GM18517 (cell line): ENCODE results near the gene NFKB2.
A peak's percentile ranks its signal among the peaks of the same experiment; 100 is the strongest.

Experiments
- ATAC-seq: cut with Tn5 transposase; IDR thresholded peaks from one replicate; pipeline ENCODE4 v1.9.1; 2021; ENCODE audit warnings: mild to moderate bottlenecking, moderate library complexity; ENCODE audit not compliant: unreplicated experiment

Gene NFKB2

DNA sequence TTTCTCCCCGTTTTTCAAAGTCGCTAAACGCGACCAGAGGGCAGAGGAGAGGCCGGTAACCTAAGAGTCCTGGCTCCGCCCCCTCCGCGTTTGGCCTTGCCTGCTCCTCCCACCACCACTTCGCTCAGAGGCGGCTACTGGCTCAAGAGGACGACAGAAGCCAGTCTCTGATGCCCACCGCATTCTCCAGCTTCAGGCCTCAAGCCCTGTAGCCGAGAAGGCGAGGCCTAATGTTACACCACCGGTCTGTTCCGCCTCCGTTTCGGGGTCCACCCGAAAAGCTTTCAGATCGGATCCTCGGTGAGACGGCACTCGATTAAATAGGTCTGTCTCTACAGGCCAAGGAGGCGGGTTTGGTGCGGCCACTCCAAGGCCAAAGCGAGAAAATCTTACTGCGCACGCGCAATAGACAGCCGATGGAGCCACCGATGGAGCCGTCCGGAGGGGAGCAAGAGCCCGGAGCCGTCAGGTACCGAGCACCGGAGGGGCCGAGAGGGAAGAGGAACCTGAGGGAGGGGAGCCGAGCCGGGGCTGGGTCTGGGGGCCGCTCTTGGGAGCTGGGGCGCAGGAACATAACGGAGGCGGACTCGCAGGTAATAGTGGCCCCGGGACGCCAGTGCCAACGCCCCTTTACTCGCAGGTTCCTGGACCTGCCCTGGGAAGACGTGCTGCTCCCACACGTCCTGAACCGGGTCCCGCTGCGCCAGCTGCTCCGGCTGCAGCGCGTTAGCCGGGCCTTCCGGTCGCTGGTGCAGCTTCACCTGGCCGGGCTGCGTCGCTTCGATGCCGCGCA is 25.4 kb downstream of the NFKB2 start, which contains the start of gene FBXL15:
FBXL15 (plus strand) TSS at position 123 of the 793 bp plus-strand sequence; CDS start at position 417, 294 bp downstream.
- ATAC-seq: peak; percentile 67

DNA sequence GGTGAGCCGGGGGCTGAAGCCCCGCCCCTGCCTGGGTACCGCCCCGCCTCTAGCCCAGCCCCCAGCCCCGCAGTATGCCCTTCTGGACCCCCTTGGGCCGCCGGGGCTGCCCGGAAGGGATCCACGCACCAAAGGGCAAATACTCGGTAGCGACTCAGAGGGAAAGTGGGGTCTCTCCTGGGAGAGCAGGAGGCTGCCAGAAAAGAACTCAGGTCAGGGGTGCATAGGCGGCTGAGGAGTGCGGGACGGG is 25.9 kb downstream of the NFKB2 start:
- ATAC-seq: no peak

- peak; percentile 1 for ATAC-seq
These were observed 26.4 kb downstream of the NFKB2 start for GRCh38 chr10:102421757-102422512.

DNA sequence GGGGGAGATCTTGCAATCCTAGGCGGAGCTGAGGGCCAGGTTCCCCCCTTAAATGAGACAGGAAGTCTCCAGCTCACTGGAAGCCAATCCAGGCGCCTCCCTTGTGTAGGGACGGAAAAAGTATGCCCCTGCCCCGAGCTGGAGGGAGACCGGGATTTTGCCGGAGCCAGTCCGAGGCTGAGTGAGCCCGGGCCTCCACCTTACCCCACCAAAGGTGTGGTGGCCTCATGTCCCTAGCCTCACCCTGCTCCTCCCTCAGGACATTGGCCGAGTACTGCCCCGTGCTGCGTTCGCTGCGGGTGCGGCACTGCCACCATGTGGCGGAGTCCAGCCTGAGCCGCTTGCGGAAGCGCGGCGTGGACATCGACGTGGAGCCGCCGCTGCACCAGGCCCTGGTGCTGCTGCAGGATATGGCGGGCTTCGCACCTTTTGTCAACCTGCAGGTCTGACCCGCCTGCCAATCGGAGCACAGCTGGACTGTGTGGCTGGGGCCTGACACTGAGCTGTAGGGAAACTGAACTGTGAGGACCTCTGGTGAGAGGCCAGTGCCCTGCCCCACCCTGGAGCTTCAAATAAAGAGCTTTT is 27.1 kb downstream of the NFKB2 start:
- ATAC-seq: no peak

GRCh38 chr10:102423372-102423968 is 28.0 kb downstream of the NFKB2 start:
- no peak for ATAC-seq

- ATAC-seq: no peak
These were observed 28.6 kb downstream of the NFKB2 start for GRCh38 chr10:102424145-102424544.

DNA sequence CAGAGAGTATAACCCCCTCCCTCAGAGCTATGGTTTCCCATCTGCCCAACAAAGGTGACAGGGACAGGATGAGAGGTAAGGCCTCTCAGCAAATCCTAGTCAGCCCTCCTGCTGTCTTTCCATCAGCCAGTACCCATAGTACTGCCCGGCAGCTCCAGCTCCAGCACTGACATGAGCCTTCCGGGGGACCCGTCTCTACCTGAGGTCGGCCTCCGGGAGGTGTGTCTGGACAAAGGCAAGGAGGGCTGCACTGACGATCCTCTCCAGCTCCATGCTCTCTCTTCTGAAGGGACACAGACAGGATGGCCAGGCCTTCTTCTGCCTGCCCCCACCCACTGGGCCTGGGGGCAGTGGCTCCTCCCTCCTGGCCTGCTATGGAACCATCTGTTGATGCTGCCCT is 29.4 kb downstream of the NFKB2 start:
- no peak for ATAC-seq

GRCh38 chr10:102425444-102425843 is 29.9 kb downstream of the NFKB2 start:
- ATAC-seq: no peak

- ATAC-seq: no peak
These were observed 31.3 kb downstream of the NFKB2 start for GRCh38 chr10:102426803-102427287.

GRCh38 chr10:102429468-102429867 is 34.0 kb downstream of the NFKB2 start:
- no peak for ATAC-seq

DNA sequence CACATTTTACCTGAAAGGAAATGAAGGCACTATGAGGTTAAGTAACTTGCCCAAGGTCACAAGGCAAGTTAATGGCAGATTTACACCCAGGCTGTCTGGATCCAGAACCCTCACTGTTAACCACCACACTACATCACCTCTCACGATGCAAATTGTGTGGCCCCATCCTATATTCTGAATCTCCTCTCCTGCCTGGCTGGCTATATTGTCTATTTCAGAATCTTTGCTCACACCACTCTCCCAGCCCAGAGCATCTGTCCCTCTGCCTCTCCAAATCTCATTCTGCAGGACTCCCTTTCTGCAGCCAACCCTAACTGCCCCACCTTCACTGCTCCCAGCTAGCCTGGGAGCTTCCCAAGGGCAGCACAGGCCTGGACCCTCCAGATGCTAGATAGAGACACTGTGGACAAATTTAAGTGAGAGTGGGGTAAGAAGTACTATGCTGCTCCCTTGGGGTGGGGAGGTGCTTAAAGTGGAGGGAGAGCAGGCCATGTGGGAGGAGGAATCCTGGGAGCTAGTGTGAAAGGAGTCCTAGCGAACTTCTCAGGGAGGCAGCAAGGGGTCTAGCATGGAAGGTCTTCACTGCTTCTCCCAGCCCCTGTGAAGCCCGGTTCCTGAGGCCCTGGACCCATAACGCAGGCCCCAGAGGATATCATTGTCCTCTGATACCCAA is 36.1 kb downstream of the NFKB2 start:
- ATAC-seq: no peak

DNA sequence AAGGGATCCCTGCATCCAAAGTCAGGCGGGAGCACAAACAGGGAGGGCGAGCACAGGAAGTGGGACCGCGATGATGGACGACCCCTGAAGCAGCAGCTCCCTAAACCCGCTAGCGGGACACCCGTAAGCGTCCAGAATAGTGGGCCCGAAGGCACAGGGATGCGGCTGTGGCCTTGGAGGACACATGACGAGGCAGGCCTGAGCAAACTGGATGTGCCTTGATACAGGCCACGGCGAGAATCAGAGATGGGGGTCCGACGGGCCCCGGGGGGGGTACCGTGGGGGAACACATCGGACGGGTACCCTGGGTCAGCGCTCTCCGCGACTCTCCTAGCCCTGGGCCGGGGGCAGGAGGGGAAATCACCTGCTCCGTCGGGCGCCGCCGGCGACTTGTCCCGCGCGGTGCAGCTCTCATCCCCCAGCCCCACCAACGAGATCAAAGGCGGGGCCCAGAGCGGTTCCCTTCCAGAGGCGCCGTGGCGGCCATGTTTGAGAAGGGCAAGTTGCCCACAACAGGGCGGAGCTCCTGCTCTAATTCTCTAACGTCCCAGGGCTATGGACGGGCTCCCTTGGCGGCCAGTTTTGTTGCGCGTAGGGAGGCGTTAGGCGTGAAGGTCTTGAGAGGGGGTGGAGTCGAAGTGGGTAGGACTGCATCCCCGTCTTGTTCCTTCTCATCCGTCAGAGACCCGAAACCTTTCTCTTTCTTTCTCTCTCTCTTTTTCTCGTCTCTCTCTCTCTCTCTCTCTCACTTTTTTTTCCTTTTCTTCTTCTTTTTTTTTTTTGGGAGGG is 36.9 kb downstream of the NFKB2 start, which contains the start of gene CUEDC2:
CUEDC2 (minus strand) TSS at position 413 of the 789 bp plus-strand sequence. CDS start 7,386 bp downstream, outside the sequence.
- peak; percentile 74 for ATAC-seq

- no peak for ATAC-seq
These were observed 38.1 kb downstream of the NFKB2 start for GRCh38 chr10:102433619-102434046.

DNA sequence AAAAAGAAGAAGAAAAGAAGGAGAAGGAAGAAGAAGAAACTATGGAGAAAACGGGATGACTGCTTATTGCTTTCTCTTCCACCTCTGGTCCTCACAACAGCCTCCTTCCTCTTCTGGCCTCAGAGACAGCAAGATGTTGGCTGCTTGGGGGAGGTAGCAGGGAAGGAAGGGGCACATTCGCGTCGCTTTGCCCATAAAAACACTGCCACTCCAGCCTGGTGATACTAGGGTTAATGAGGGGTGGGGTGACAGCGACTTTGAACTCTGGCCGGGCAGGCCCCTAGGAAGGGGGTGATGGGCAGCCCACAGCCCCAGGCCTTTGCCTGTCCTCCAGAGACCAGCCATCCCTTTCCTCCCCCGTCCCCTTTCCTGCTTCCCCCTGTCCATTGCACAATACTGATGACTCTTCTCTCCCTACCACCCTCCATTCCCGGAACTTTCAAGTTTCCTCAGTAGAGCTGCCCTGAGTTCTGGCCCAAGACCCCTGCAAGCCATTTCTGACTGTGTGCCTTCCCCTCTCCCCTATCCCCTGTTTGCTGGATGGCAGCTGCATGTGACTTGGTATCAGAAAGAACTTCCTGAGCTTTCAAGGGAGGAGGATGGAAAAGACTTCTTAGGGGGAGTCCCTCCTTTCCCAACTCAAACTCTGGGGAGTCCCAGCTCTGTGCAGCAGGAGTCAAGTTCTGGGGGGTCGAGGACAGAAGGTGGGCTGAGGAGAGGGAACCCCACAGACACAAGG is 39.1 kb downstream of the NFKB2 start:
- ATAC-seq: no peak

DNA sequence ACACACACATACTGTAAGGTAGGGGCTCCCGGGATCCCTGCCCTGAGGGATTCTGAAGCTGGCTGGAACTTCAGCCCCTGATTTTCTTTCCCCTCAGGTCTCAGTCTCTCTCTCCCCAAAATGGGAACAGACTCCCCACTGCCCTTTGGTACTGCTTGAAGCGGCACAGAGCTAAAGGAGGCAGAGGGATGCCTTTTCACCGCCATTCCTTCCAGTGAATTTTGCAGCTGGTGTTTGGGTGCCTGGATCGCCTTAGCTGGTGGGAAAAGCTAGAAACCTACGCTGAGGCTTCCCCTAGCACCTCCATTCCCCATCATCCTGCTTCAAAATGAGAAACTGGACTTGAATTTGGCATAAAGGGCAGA is 39.6 kb downstream of the NFKB2 start:
- ATAC-seq: no peak

- ATAC-seq: no peak
These were observed 40.2 kb downstream of the NFKB2 start for GRCh38 chr10:102435529-102436233.

DNA sequence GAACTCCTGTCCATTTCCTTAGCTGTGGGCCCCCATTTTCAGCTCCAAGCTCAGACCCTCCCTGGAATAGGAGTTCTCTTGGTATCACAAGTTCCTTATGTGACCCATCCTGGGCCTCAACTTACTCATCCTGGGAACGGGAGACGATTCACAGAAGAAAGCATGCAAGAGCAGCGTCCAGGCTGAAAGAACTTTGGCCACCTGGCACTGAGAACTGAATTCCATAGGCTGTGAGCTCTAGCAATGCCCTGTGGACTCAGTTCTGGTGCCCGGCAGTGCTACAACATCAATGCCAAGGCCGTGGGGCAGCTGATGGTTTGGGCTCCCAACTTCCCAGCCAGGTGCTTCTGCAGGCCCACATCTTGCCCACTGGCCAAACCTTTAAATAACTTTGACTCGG is 40.8 kb downstream of the NFKB2 start:
- no peak for ATAC-seq

GRCh38 chr10:102437515-102437914 is 42.0 kb downstream of the NFKB2 start:
- ATAC-seq: no peak

- no peak for ATAC-seq
These were observed 42.9 kb downstream of the NFKB2 start for GRCh38 chr10:102438374-102438773.
